Measurements from ENCODE around the gene PLOD3.

PLOD3 gene

GRCh38 chr7:101162551-101163278 is 54.7 kb downstream of the PLOD3 start:
- CTCF ChIA-PET = interaction anchor here (0.8 to 1.5 kb wide), 5 partner anchors 18 to 120 kb away, joined by 3 to 7 read pairs (median 4); no protein-coding TSS in a partner anchor
- no peak for DNase-seq (ENCODE audit: low read depth, low spot score)
- H3K4me3 ChIP-seq (ENCODE audit: low read depth, low read length) = peak overlapping the region; percentile 33
- POLR2A ChIA-PET = no interaction called here
- TF ChIP-seq CTCF (IDR thresholded peaks at IDR 0.05; ENCODE audit: insufficient read depth, low read length, missing control alignments) = no peak

- H3K4me3 ChIP-seq (ENCODE audit: low read depth, low read length) = no peak overlapping the region
- no peak for DNase-seq (ENCODE audit: low read depth, low spot score)
- ChIA-PET CTCF (interaction anchor here (1.3 to 3.8 kb wide), 3 partner anchors 9 to 31 kb away, joined by 4 to 13 read pairs (median 5); no protein-coding TSS in a partner anchor), POLR2A (no interaction called here)
- TF ChIP-seq CTCF (IDR thresholded peaks at IDR 0.05; ENCODE audit: insufficient read depth, low read length, missing control alignments) = no peak
These were observed 55.5 kb downstream of the PLOD3 start for GRCh38 chr7:101161692-101162471.

- no peak for DNase-seq (ENCODE audit: low read depth, low spot score)
- no peak overlapping the region for H3K4me3 ChIP-seq (ENCODE audit: low read depth, low read length)
- CTCF ChIA-PET = interaction anchor here (1.3 to 3.8 kb wide), 3 partner anchors 10 to 32 kb away, joined by 4 to 13 read pairs (median 5); no protein-coding TSS in a partner anchor
- TF ChIP-seq CTCF (IDR thresholded peaks at IDR 0.05; ENCODE audit: insufficient read depth, low read length, missing control alignments) = no peak
- POLR2A ChIA-PET = no interaction called here
These were observed 56.5 kb downstream of the PLOD3 start for GRCh38 chr7:101160910-101161309.

GRCh38 chr7:101159696-101160674 is 57.4 kb downstream of the PLOD3 start:
- DNase-seq (ENCODE audit: low read depth, low spot score) = no peak
- ChIA-PET CTCF (interaction anchor here (1.0 to 8.7 kb wide), 4 partner anchors 9 to 33 kb away, joined by 4 to 59 read pairs (median 9); no protein-coding TSS in a partner anchor), POLR2A (interaction anchor here (0.5 kb wide), 1 partner anchor 270 kb away, joined by 3 read pairs; the partner anchor contains the start of gene UFSP1)
- H3K4me3 ChIP-seq (ENCODE audit: low read depth, low read length) = no peak overlapping the region
- TF ChIP-seq CTCF (IDR thresholded peaks at IDR 0.05; ENCODE audit: insufficient read depth, low read length, missing control alignments) = no peak

GRCh38 chr7:101156866-101157589 is 60.4 kb downstream of the PLOD3 start:
- H3K4me3 ChIP-seq (ENCODE audit: low read depth, low read length) = no peak overlapping the region
- TF ChIP-seq CTCF (IDR thresholded peaks at IDR 0.05; ENCODE audit: insufficient read depth, low read length, missing control alignments) = no peak
- CTCF ChIA-PET = interaction anchor here (0.7 to 8.7 kb wide), 14 partner anchors 9 to 134 kb away, joined by 3 to 59 read pairs (median 4); partner anchors contain the start of genes FIS1, PLOD3, TRIM56 and VGF
- POLR2A ChIA-PET = no interaction called here
- DNase-seq (ENCODE audit: low read depth, low spot score) = no peak
